GM23338 (cell line): ENCODE data around the gene FBXO47.

Experiments used
- CREB1 ChIP-seq: fragments of 250-450 bp; sonication (Bioruptor Pico); IDR thresholded peaks from 2 replicates; pipeline ENCODE4 v1.5.0; 2020; ENCODE audit warnings: low read depth, mild to moderate bottlenecking, moderate library complexity
- ETS1 ChIP-seq: IDR thresholded peaks from 2 replicates; pipeline ENCODE4 v1.6.1; 2016; ENCODE audit warnings: antibody characterized with exemption
- EZH2 ChIP-seq: fragments of 200-600 bp; sonication (generic); IDR thresholded peaks from one replicate; pipeline ENCODE4 v1.8.0; 2017; ENCODE audit warnings: antibody characterized with exemption, mild to moderate bottlenecking, low read depth; ENCODE audit not compliant: unreplicated experiment
- EZH2phosphoT487 ChIP-seq: fragments of 200-600 bp; sonication (generic); IDR thresholded peaks from one replicate; pipeline ENCODE4 v1.8.1; 2018; ENCODE audit warnings: antibody characterized with exemption; ENCODE audit not compliant: unreplicated experiment
- REST ChIP-seq: IDR thresholded peaks from one replicate; pipeline ENCODE4 v1.6.1; 2018; ENCODE audit warnings: antibody characterized with exemption; ENCODE audit not compliant: unreplicated experiment
- TF ChIP-seq, protein P1 (sequence below), 2 experiments: fragments of 200-600 bp in 1 of 2; sonication (generic) in 1 of 2; conservative IDR thresholded peaks; 2 replicates each; pipeline versions ENCODE4 v1.5.1 to v1.6.1; 2016 to 2017; ENCODE audit warnings: antibody characterized with exemption in 2 of 2, low read depth in 2 of 2, mild to moderate bottlenecking in 2 of 2, moderate library complexity in 1 of 2

DNA sequence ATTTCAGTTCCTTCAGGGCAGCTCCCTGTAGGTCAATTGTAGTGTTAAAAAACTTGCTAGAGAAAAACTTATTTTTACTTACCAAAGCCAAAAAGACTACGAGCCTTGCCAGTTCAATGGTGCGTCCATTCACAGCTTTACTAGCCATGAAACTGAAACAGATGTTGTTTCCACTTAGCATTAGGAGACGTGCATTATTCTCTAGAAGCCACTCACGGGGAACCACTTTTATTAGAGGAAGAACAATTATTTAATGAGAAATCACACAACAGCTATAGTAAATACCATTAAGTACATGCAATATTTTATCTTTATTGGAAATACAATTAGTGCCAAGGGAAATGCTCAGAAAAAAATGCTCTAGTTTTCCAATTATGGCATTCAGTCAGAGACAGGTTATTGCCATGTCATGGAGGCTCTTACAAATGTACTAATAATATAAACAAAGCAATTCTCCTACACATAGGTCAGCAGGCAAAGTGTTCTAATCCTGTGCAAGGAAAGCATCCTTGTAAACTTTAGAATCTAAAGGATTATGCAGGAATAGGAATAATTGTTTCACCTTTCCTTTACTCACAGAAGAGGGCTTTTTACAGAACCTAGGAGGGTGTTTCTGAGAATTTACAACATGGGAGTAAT, 24.4 kb downstream of the FBXO47 start:
- TF ChIP-seq, protein P1, sequence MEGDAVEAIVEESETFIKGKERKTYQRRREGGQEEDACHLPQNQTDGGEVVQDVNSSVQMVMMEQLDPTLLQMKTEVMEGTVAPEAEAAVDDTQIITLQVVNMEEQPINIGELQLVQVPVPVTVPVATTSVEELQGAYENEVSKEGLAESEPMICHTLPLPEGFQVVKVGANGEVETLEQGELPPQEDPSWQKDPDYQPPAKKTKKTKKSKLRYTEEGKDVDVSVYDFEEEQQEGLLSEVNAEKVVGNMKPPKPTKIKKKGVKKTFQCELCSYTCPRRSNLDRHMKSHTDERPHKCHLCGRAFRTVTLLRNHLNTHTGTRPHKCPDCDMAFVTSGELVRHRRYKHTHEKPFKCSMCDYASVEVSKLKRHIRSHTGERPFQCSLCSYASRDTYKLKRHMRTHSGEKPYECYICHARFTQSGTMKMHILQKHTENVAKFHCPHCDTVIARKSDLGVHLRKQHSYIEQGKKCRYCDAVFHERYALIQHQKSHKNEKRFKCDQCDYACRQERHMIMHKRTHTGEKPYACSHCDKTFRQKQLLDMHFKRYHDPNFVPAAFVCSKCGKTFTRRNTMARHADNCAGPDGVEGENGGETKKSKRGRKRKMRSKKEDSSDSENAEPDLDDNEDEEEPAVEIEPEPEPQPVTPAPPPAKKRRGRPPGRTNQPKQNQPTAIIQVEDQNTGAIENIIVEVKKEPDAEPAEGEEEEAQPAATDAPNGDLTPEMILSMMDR (conservative IDR thresholded peaks at IDR 0.05; ENCODE audit: low read depth in 2 of 2), result no peak
- TF ChIP-seq EZH2 (no peak), EZH2phosphoT487 (no peak), CREB1 (CRISPR knock-in tag) (no peak), ETS1 (no peak), REST (no peak)
